Parathyroid adenoma (tissue), 2 donors: ENCODE measurements around the gene FAM20A.

Experiments used
- H2AFZ ChIP-seq: fragments of 300-600 bp; sonication (generic); one replicate; pipeline ENCODE4 v1.7.0; 2017; ENCODE audit warnings: antibody characterized with exemption, mild to moderate bottlenecking
- H3K27ac ChIP-seq: fragments of 300-600 bp; sonication (generic); one replicate; pipeline ENCODE4 v1.7.0; 2017
- H3K27me3 ChIP-seq: fragments of 300-600 bp; sonication (generic); one replicate; pipeline ENCODE4 v1.7.0; 2017; ENCODE audit warnings: low read length; ENCODE audit not compliant: control insufficient read depth, insufficient read depth
- H3K36me3 ChIP-seq: fragments of 300-600 bp; sonication (generic); one replicate; pipeline ENCODE4 v1.7.0; 2017; ENCODE audit warnings: low read length; ENCODE audit not compliant: control insufficient read depth, insufficient read depth
- H3K4me1 ChIP-seq: fragments of 300-600 bp; sonication (generic); one replicate; pipeline ENCODE4 v1.7.0; 2017; ENCODE audit warnings: control low read depth
- H3K4me2 ChIP-seq: fragments of 300-600 bp; sonication (generic); one replicate; pipeline ENCODE4 v1.7.0; 2017; ENCODE audit warnings: low read length
- H3K4me3 ChIP-seq: fragments of 300-600 bp; sonication (generic); one replicate; pipeline ENCODE4 v1.7.0; 2017; ENCODE audit warnings: low read depth, low read length
- H3K79me2 ChIP-seq: fragments of 300-600 bp; sonication (generic); one replicate; pipeline ENCODE4 v1.7.0; 2017; ENCODE audit warnings: control low read depth
- H3K9ac ChIP-seq: fragments of 300-600 bp; sonication (generic); one replicate; pipeline ENCODE4 v1.7.0; 2017; ENCODE audit warnings: mild to moderate bottlenecking
- H3K9me3 ChIP-seq: fragments of 300-600 bp; sonication (generic); one replicate; pipeline ENCODE4 v1.7.0; 2017; ENCODE audit warnings: low read length; ENCODE audit not compliant: control insufficient read depth
- TF ChIP-seq, protein P1 (sequence below): fragments of 300-600 bp; sonication (generic); IDR thresholded peaks from one replicate; pipeline ENCODE4 v1.7.0; 2017; ENCODE audit warnings: antibody characterized with exemption, mild to moderate bottlenecking
- donor health status: primary hyperparathyroidism.

Gene FAM20A

DNA sequence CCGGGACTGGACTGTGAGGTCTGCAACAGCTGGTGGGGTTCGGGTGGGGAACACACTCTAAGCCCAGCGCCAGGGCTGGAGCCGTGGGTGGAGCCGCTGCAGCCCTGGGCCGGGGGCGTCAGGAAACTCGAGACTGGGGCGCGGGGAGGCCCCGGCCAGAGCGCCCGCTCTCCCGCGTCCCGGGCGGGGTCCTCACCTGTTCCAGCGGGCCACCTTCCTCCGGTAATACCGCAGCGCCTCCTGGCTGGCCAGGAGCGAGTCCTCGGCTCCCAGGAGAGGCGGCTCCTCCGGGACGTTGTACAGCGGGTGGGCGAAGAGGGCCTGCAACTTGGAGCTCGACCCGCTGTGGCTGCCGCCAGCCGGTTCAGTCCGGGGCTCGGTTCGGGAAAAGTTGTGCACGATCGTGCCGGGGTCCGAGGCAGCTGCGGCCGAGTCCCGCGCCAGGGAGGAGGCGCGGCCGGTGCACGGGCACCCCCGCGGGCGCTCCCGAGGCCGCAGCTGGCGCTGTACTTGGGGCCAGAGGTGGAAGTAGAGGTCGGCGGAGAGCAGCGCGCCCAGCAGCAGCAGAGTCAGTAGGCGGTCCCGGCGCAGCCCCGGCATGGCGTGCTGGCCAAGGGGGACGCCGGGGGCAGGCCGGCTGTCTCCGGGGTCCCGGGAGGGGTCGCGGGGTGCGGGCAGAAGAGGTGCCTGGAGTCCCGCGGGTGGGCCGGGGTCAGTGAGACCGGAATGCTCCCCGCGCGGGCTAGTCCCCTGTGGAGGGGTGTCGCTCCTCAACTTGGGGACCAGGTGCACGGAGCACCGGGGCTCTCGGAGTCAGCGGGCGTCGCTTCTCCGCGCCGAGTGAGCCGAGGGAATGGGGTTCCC is 868 bp downstream of the FAM20A start:
- H3K27ac ChIP-seq, result no peak overlapping the region
- TF ChIP-seq, protein P1, sequence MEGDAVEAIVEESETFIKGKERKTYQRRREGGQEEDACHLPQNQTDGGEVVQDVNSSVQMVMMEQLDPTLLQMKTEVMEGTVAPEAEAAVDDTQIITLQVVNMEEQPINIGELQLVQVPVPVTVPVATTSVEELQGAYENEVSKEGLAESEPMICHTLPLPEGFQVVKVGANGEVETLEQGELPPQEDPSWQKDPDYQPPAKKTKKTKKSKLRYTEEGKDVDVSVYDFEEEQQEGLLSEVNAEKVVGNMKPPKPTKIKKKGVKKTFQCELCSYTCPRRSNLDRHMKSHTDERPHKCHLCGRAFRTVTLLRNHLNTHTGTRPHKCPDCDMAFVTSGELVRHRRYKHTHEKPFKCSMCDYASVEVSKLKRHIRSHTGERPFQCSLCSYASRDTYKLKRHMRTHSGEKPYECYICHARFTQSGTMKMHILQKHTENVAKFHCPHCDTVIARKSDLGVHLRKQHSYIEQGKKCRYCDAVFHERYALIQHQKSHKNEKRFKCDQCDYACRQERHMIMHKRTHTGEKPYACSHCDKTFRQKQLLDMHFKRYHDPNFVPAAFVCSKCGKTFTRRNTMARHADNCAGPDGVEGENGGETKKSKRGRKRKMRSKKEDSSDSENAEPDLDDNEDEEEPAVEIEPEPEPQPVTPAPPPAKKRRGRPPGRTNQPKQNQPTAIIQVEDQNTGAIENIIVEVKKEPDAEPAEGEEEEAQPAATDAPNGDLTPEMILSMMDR, result peak; percentile 35

DNA sequence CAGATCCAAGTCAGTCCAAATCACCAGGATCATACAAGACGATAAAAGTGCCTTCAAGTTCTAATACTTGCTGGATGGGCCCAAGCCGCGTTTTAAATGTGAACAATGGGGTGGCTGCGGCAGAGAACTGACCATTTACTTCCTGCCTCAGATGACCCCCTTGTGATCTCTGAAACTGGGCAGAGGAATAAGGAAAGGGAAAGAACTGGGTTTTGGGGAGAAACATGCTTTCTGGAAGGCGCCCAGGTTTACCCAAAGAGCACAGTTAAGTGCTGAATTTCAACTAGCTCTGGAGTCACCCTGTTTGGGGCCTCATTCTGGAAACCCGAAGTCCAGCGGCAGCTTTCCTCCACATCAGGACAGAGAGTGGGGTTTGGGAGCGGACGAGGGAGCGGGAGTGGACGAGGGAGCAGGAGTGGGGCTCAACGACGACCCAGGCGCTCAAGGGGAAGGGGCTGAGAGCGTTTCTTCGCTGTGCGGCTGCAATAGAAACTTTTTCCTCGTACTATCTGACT is 1.6 kb downstream of the FAM20A start:
- Histone ChIP-seq H3K27ac (no peak overlapping the region), H3K36me3 (no peaks in the 10 kb centered on the region), H3K4me3 (peak overlapping the region; percentile 75), H3K4me2 (peak overlapping the region; percentile 95), H3K79me2 (no peaks in the 10 kb centered on the region), H2AFZ (peak overlapping the region; percentile 87), H3K27me3 (no peaks in the 10 kb centered on the region), H3K9ac (no peak overlapping the region), H3K9me3 (no peaks in the 10 kb centered on the region), H3K4me1 (no peaks in the 10 kb centered on the region)
- TF ChIP-seq, protein P1, result no peak

More for the DNA sequence above, 868 bp downstream of the FAM20A start:
- H3K4me3 ChIP-seq, result peak overlapping the region; percentile 75
- no peaks in the 10 kb centered on the region for H3K27me3 ChIP-seq
- H2AFZ ChIP-seq, result peak overlapping the region; percentile 87
- H3K79me2 ChIP-seq, result no peaks in the 10 kb centered on the region
- H3K4me1 ChIP-seq, result no peaks in the 10 kb centered on the region
- no peaks in the 10 kb centered on the region for H3K9me3 ChIP-seq
- H3K4me2 ChIP-seq, result peak overlapping the region; percentile 95
- no peaks in the 10 kb centered on the region for H3K36me3 ChIP-seq
- no peak overlapping the region for H3K9ac ChIP-seq

DNA sequence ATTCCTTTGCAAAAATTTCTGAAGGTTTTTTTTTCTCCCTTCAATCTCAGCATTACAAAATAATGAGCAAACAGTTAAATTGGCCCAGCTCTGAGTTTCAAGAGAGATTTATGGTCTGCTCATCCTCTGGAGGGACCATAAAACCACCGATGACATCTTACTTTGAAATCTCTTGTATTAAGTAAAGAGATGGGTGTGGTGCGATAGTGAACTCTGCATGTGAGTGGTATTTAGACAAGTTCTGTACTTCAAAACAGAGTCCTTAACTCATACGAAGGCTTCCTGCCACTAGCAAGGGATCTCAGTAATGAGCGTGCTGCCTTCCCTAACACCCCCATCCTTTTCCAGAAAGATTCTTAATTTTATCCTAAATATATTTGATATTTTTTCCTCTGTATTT is 2.1 kb downstream of the FAM20A start:
- no peaks in the 10 kb centered on the region for H3K4me1 ChIP-seq
- H3K4me2 ChIP-seq, result no peak overlapping the region
- TF ChIP-seq, protein P1, result no peak
- H3K79me2 ChIP-seq, result no peaks in the 10 kb centered on the region
- no peak overlapping the region for H2AFZ ChIP-seq
- H3K4me3 ChIP-seq, result no peak overlapping the region
- no peak overlapping the region for H3K27ac ChIP-seq
- no peaks in the 10 kb centered on the region for H3K9me3 ChIP-seq
- H3K9ac ChIP-seq, result no peak overlapping the region
- no peaks in the 10 kb centered on the region for H3K36me3 ChIP-seq
- H3K27me3 ChIP-seq, result no peaks in the 10 kb centered on the region

DNA sequence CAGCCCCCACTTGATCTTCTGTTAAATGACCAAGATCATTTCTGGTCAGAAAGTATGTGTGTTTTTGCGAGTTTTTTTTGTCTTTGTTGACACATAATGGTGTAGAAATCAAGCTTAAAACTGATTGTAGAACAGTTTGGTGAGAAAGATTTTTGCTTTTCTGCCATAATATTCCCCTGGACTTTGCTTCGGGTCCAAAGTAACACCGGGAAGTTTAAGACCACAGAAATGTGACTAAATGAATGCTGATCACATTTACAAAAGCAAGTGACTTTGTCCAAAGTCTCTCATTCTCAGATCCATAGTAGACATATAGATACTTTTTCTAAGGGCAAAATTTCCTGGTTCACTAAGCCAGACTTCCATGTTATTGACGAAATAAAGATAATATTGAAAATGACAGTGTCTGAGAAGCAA is 2.6 kb downstream of the FAM20A start:
- no peak overlapping the region for H3K27ac ChIP-seq
- H3K36me3 ChIP-seq, result no peaks in the 10 kb centered on the region
- no peak overlapping the region for H3K9ac ChIP-seq
- no peaks in the 10 kb centered on the region for H3K4me1 ChIP-seq
- H3K4me3 ChIP-seq, result no peak overlapping the region
- H3K9me3 ChIP-seq, result no peaks in the 10 kb centered on the region
- no peaks in the 10 kb centered on the region for H3K79me2 ChIP-seq
- no peaks in the 10 kb centered on the region for H3K27me3 ChIP-seq
- TF ChIP-seq, protein P1, result no peak
- H3K4me2 ChIP-seq, result no peak overlapping the region
- H2AFZ ChIP-seq, result no peak overlapping the region
